Ishikawa (cell line): ENCODE results near the gene BDH2.

ENCODE experiments used
- CEBPB ChIP-seq: IDR thresholded peaks from 2 replicates; pipeline ENCODE4 v1.6.1; 2012
- CREB1 ChIP-seq: IDR thresholded peaks from 2 replicates; pipeline ENCODE4 v1.6.1; 2012; ENCODE audit warnings: low read depth
- EGR1 ChIP-seq: IDR thresholded peaks from 2 replicates; pipeline ENCODE4 v1.6.1; 2012
- EP300 ChIP-seq: IDR thresholded peaks from 2 replicates; pipeline ENCODE4 v1.6.1; 2012; ENCODE audit warnings: borderline replicate concordance
- FOXM1 ChIP-seq: IDR thresholded peaks from 2 replicates; pipeline ENCODE4 v1.6.1; 2012; ENCODE audit warnings: low read depth, borderline replicate concordance
- MAX ChIP-seq: IDR thresholded peaks from 2 replicates; pipeline ENCODE4 v1.6.1; 2012
- NFIC ChIP-seq: IDR thresholded peaks from 2 replicates; pipeline ENCODE4 v1.6.1; 2012
- RAD21 ChIP-seq: IDR thresholded peaks from 2 replicates; pipeline ENCODE4 v1.6.1; 2012; ENCODE audit warnings: low read depth
- REST ChIP-seq: IDR thresholded peaks from 2 replicates; pipeline ENCODE4 v1.6.1; 2012; ENCODE audit warnings: low read depth, mild to moderate bottlenecking
- TAF1 ChIP-seq: IDR thresholded peaks from 2 replicates; pipeline ENCODE4 v1.6.1; 2012; ENCODE audit warnings: low read depth, mild to moderate bottlenecking
- TCF12 ChIP-seq: IDR thresholded peaks from 2 replicates; pipeline ENCODE4 v1.6.1; 2012; ENCODE audit warnings: low read depth
- TEAD4 ChIP-seq: IDR thresholded peaks from 2 replicates; pipeline ENCODE4 v1.6.1; 2012
- YY1 ChIP-seq: IDR thresholded peaks from 2 replicates; pipeline ENCODE4 v1.6.1; 2012; ENCODE audit warnings: low read depth
- ZBTB7A ChIP-seq: IDR thresholded peaks from 2 replicates; pipeline ENCODE4 v1.6.1; 2012; ENCODE audit warnings: low read depth
- TF ChIP-seq, protein P1 (sequence below): IDR thresholded peaks from 2 replicates; pipeline ENCODE4 v1.6.1; 2012

Gene BDH2

GRCh38 chr4:103129174-103129573, 29.5 kb upstream of the BDH2 start:
- no peak for TF ChIP-seq TEAD4
- no peak for TF ChIP-seq ZBTB7A
- TF ChIP-seq RAD21, result no peak
- no peak for TF ChIP-seq CEBPB
- TF ChIP-seq MAX, result no peak
- TF ChIP-seq EP300, result no peak
- TF ChIP-seq FOXM1, result no peak
- no peak for TF ChIP-seq EGR1
- TF ChIP-seq, protein P1, sequence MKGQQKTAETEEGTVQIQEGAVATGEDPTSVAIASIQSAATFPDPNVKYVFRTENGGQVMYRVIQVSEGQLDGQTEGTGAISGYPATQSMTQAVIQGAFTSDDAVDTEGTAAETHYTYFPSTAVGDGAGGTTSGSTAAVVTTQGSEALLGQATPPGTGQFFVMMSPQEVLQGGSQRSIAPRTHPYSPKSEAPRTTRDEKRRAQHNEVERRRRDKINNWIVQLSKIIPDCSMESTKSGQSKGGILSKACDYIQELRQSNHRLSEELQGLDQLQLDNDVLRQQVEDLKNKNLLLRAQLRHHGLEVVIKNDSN, result no peak
- TF ChIP-seq NFIC, result no peak

DNA sequence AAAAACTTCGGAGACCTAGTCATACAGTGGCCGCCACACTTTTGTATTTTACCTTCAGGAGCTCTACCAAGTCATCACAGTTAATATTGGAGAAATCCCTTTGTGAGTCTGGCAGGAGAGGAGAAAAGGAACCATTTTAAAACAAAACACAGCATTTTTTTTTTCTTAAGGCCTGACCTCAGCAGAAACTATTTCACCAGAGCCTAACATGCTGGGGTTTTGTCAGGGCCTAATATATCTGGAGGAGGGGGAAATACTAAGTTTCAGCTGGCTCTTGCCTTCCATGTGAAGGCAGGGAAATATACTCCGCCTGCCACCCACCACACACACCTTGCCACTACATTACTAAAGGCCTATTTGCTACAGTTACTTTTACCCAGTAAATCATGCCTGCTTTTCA, 26.5 kb upstream of the BDH2 start:
- no peak for TF ChIP-seq TEAD4
- TF ChIP-seq FOXM1, result no peak
- no peak for TF ChIP-seq YY1
- TF ChIP-seq MAX, result no peak
- no peak for TF ChIP-seq NFIC
- no peak for TF ChIP-seq TAF1
- TF ChIP-seq EGR1, result no peak
- no peak for TF ChIP-seq REST
- no peak for TF ChIP-seq TCF12
- TF ChIP-seq ZBTB7A, result no peak
- no peak for TF ChIP-seq RAD21
- TF ChIP-seq, protein P1, result no peak
- TF ChIP-seq EP300, result no peak
- no peak for TF ChIP-seq CREB1
- TF ChIP-seq CEBPB, result no peak

GRCh38 chr4:103123114-103123513, 23.5 kb upstream of the BDH2 start:
- TF ChIP-seq NFIC (no peak), FOXM1 (no peak), EGR1 (no peak), TCF12 (no peak), MAX (no peak), CREB1 (no peak), TAF1 (no peak), REST (no peak), RAD21 (no peak), TEAD4 (no peak), ZBTB7A (no peak), EP300 (no peak)
- TF ChIP-seq, protein P1, result no peak

DNA sequence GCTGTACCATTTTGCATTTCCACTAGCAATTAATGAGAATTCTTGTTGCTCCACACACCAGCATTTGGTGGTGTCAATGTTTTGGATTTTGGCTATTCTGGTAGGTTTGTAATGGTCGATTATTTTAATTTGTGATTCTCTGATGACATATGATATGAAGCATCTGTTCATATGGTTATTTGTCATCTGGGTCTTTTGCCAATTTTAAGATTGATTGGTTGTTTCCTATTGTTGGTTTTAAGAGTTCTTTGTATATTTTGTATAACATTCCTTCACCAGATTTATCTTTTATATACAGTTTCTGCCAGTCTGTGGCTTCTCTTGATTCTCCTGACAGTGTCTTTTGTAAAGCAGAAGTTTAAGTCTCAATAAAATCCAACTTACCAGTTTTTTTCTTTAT, 18.5 kb upstream of the BDH2 start:
- TF ChIP-seq TCF12 (no peak), TEAD4 (no peak), YY1 (no peak), RAD21 (no peak), REST (no peak), EGR1 (no peak), FOXM1 (no peak), CEBPB (no peak), MAX (no peak), CREB1 (no peak), TAF1 (no peak), ZBTB7A (no peak)
- TF ChIP-seq, protein P1, result no peak
